DND-41 (cell line): ENCODE results near the gene ASPRV1.

Experiments
- ATAC-seq: fragments of 200-7000 bp; cut with Tn5 transposase; 3 replicates; pipeline ENCODE4 v1.9.1; 2021; ENCODE audit warnings: low read depth; ENCODE audit not compliant: insufficient read depth
- DNase-seq: peaks from one replicate; pipeline ENCODE4 v3.0.0-alpha.2; 2020
- H2AFZ ChIP-seq: 2 replicates; pipeline ENCODE4 v1.6.0; 2012; ENCODE audit warnings: low read depth, low read length
- H3K27ac ChIP-seq: 2 replicates; pipeline ENCODE4 v1.5.1; 2012; ENCODE audit warnings: low read length, inconsistent platforms
- H3K27me3 ChIP-seq: fragments of 200-600 bp; sonication (generic); 2 replicates; pipeline ENCODE4 v1.6.0; 2012; ENCODE audit warnings: low read length, mild to moderate bottlenecking, inconsistent platforms; ENCODE audit not compliant: insufficient read depth, poor library complexity
- H3K36me3 ChIP-seq: 2 replicates; pipeline ENCODE4 v1.5.1; 2012; ENCODE audit warnings: low read length, inconsistent platforms; ENCODE audit not compliant: insufficient read depth
- H3K4me1 ChIP-seq: 2 replicates; pipeline ENCODE4 v1.5.1; 2012; ENCODE audit warnings: mild to moderate bottlenecking, low read length; ENCODE audit not compliant: insufficient read depth
- H3K4me2 ChIP-seq: 2 replicates; pipeline ENCODE4 v1.6.0; 2012; ENCODE audit warnings: mild to moderate bottlenecking, moderate library complexity, low read length, inconsistent platforms; ENCODE audit not compliant: insufficient read depth
- H3K4me3 ChIP-seq, 2 experiments: fragments of 200-600 bp in 1 of 2; shearing (Covaris generic) in 1 of 2; 2 replicates each; pipeline ENCODE4 v1.5.1; 2012 to 2016; ENCODE audit warnings: inconsistent platforms in 2 of 2, low read length in 2 of 2, mild to moderate bottlenecking in 2 of 2, low read depth in 1 of 2, moderate library complexity in 1 of 2
- H3K79me2 ChIP-seq: 2 replicates; pipeline ENCODE4 v1.6.0; 2012; ENCODE audit warnings: low read length, inconsistent platforms; ENCODE audit not compliant: insufficient read depth
- H3K9ac ChIP-seq: 2 replicates; pipeline ENCODE4 v1.6.0; 2012; ENCODE audit warnings: low read depth, mild to moderate bottlenecking, inconsistent platforms, low read length, moderate library complexity
- H3K9me3 ChIP-seq: 2 replicates; pipeline ENCODE4 v1.5.1; 2012; ENCODE audit warnings: low read length, moderate library complexity, mild to moderate bottlenecking, inconsistent platforms; ENCODE audit not compliant: insufficient read depth, severe bottlenecking
- H4K20me1 ChIP-seq: 2 replicates; pipeline ENCODE4 v1.6.0; 2012; ENCODE audit warnings: low read length; ENCODE audit not compliant: insufficient read depth
- CTCF ChIP-seq: IDR thresholded peaks from 2 replicates; pipeline ENCODE4 v1.5.1; 2012; ENCODE audit warnings: borderline replicate concordance, low read length, moderate library complexity, mild to moderate bottlenecking; ENCODE audit not compliant: poor library complexity, severe bottlenecking; ENCODE audit errors: extremely low read depth
- EZH2 ChIP-seq: IDR thresholded peaks from 3 replicates; pipeline ENCODE4 v1.6.1; 2012; ENCODE audit warnings: borderline replicate concordance, low read depth, mild to moderate bottlenecking, moderate library complexity, low read length, inconsistent platforms; ENCODE audit not compliant: severe bottlenecking

Gene ASPRV1

GRCh38 chr2:69998761-69999160 lies 37.3 kb upstream of the ASPRV1 start:
- Histone ChIP-seq H2AFZ (no peak overlapping the region), H3K9me3 (no peaks in the 10 kb centered on the region), H3K27me3 (no peaks in the 10 kb centered on the region), H3K36me3 (no peaks in the 10 kb centered on the region), H3K4me1 (peaks cover 17% of the 10 kb centered on the region), H3K9ac (no peak overlapping the region), H3K27ac (no peak overlapping the region), H3K79me2 (no peaks in the 10 kb centered on the region), H4K20me1 (no peaks in the 10 kb centered on the region), H3K4me3 (no peak overlapping the region), H3K4me2 (no peak overlapping the region)
- DNase-seq (no peak), ATAC-seq (no peak)
- TF ChIP-seq EZH2 (no peak), CTCF (no peak)

- no peaks in the 10 kb centered on the region for H3K27me3 ChIP-seq
- H3K4me3 ChIP-seq, result no peak overlapping the region
- peak; percentile 67; the same call in 2 of the 3 replicates for ATAC-seq
- H4K20me1 ChIP-seq, result no peaks in the 10 kb centered on the region
- TF ChIP-seq EZH2 (no peak), CTCF (no peak)
- DNase-seq, result peak; percentile 42
- H3K9me3 ChIP-seq, result no peaks in the 10 kb centered on the region
- H3K4me1 ChIP-seq, result peaks cover 8% of the 10 kb centered on the region
- H3K27ac ChIP-seq, result no peak overlapping the region
- H2AFZ ChIP-seq, result no peak overlapping the region
- no peaks in the 10 kb centered on the region for H3K36me3 ChIP-seq
- H3K79me2 ChIP-seq, result no peaks in the 10 kb centered on the region
- no peak overlapping the region for H3K4me2 ChIP-seq
- no peak overlapping the region for H3K9ac ChIP-seq
These were observed 35.8 kb upstream of the ASPRV1 start for GRCh38 chr2:69997015-69997830.

GRCh38 chr2:69995511-69995910 lies 34.1 kb upstream of the ASPRV1 start:
- TF ChIP-seq CTCF, result no peak
- TF ChIP-seq EZH2, result no peak
- Histone ChIP-seq H3K4me2 (no peak overlapping the region), H3K9me3 (no peaks in the 10 kb centered on the region), H3K79me2 (no peaks in the 10 kb centered on the region), H2AFZ (no peak overlapping the region), H3K36me3 (no peaks in the 10 kb centered on the region), H3K4me3 (no peak overlapping the region), H3K27me3 (no peaks in the 10 kb centered on the region), H3K4me1 (0 out of 2 replicates have a peak, but pooled peaks cover 5% of the 10 kb centered on the region), H4K20me1 (no peaks in the 10 kb centered on the region), H3K9ac (no peak overlapping the region), H3K27ac (no peak overlapping the region)
- ATAC-seq, result no peak
- DNase-seq, result no peak

- ATAC-seq (no peak), DNase-seq (no peak)
- Histone ChIP-seq H3K4me2 (no peak overlapping the region), H3K9ac (no peak overlapping the region), H3K4me3 (no peak overlapping the region), H2AFZ (no peak overlapping the region), H3K4me1 (0 out of 2 replicates have a peak, but pooled peaks cover 5% of the 10 kb centered on the region), H3K27ac (no peak overlapping the region), H3K27me3 (no peaks in the 10 kb centered on the region), H3K36me3 (no peaks in the 10 kb centered on the region), H3K79me2 (no peaks in the 10 kb centered on the region), H3K9me3 (no peaks in the 10 kb centered on the region), H4K20me1 (no peaks in the 10 kb centered on the region)
- TF ChIP-seq CTCF, result no peak
These were observed 32.7 kb upstream of the ASPRV1 start for GRCh38 chr2:69994166-69994565.
